GM12892 (cell line): ENCODE data around the gene FLT3.
A peak's percentile ranks its signal among the peaks of the same experiment; 100 is the strongest.

Experiments used
- DNase-seq: peaks from one replicate; pipeline ENCODE4 v3.0.0; 2011; ENCODE audit not compliant: insufficient read length
- FAIRE-seq: peaks from 2 replicates; lab custom pipeline; 2011; peaks lifted over from hg19 to GRCh38; lab: Jason Lieb, UNC
- POLR2A ChIP-seq: IDR thresholded peaks from 2 replicates; pipeline ENCODE4 v1.6.1; 2011; ENCODE audit warnings: low read depth, low read length, control low read depth
- POLR2AphosphoS5 ChIP-seq: IDR thresholded peaks from 2 replicates; pipeline ENCODE4 v1.6.1; 2011; ENCODE audit warnings: low read depth, low read length, control low read depth
- TAF1 ChIP-seq: IDR thresholded peaks from 2 replicates; pipeline ENCODE4 v1.6.1; 2011; ENCODE audit warnings: low read depth, mild to moderate bottlenecking, control low read depth, low read length, borderline replicate concordance

FLT3 gene

GRCh38 chr13:28049880-28050875 lies 50.2 kb downstream of the FLT3 start:
- FAIRE-seq: peak; percentile 89
- DNase-seq: no peak
- TF ChIP-seq TAF1 (no peak), POLR2AphosphoS5 (no peak), POLR2A (no peak)

GRCh38 chr13:28049215-28049614 lies 51.2 kb downstream of the FLT3 start:
- TF ChIP-seq POLR2AphosphoS5 (no peak), POLR2A (no peak), TAF1 (no peak)
- FAIRE-seq (peak; percentile 79), DNase-seq (no peak)

- TF ChIP-seq TAF1 (no peak), POLR2A (no peak), POLR2AphosphoS5 (no peak)
- FAIRE-seq (peak; percentile 63), DNase-seq (no peak)
Measured at GRCh38 chr13:28048768-28049167, 51.6 kb downstream of the FLT3 start.

GRCh38 chr13:28047757-28048388 lies 52.5 kb downstream of the FLT3 start:
- peak; percentile 94 for FAIRE-seq
- DNase-seq: peak; percentile 41
- TF ChIP-seq POLR2AphosphoS5 (no peak), TAF1 (no peak), POLR2A (no peak)

- FAIRE-seq (no peak), DNase-seq (no peak)
Measured at GRCh38 chr13:28046981-28047380, 53.4 kb downstream of the FLT3 start.

GRCh38 chr13:28045861-28046260 lies 54.5 kb downstream of the FLT3 start:
- TF ChIP-seq TAF1 (no peak), POLR2A (no peak), POLR2AphosphoS5 (no peak)
- FAIRE-seq (no peak), DNase-seq (no peak)

More at GRCh38 chr13:28046981-28047380, 53.4 kb downstream of the FLT3 start:
- TF ChIP-seq TAF1 (no peak), POLR2A (no peak), POLR2AphosphoS5 (no peak)

- TF ChIP-seq POLR2AphosphoS5: no peak
- TF ChIP-seq POLR2A: no peak
- TF ChIP-seq TAF1: no peak
- no peak for DNase-seq
- FAIRE-seq: peak; percentile 30
Measured at GRCh38 chr13:28044608-28045007, 55.8 kb downstream of the FLT3 start.

GRCh38 chr13:28043224-28043623 lies 57.2 kb downstream of the FLT3 start:
- no peak for DNase-seq
- no peak for FAIRE-seq
- TF ChIP-seq POLR2AphosphoS5: no peak
- no peak for TF ChIP-seq TAF1
- no peak for TF ChIP-seq POLR2A

- DNase-seq (no peak), FAIRE-seq (no peak)
- TF ChIP-seq TAF1 (no peak), POLR2A (no peak), POLR2AphosphoS5 (no peak)
Measured at GRCh38 chr13:28041501-28041900, 58.9 kb downstream of the FLT3 start.

GRCh38 chr13:28041031-28041461 lies 59.3 kb downstream of the FLT3 start:
- DNase-seq: no peak
- TF ChIP-seq POLR2AphosphoS5: no peak
- no peak for TF ChIP-seq POLR2A
- no peak for TF ChIP-seq TAF1
- FAIRE-seq: no peak

- no peak for TF ChIP-seq POLR2A
- no peak for TF ChIP-seq POLR2AphosphoS5
- TF ChIP-seq TAF1: no peak
- DNase-seq (no peak), FAIRE-seq (peak; percentile 67)
Measured at GRCh38 chr13:28037399-28037798, 63.0 kb downstream of the FLT3 start.

- TF ChIP-seq TAF1 (no peak), POLR2AphosphoS5 (no peak), POLR2A (no peak)
- DNase-seq (no peak), FAIRE-seq (peak; percentile 90)
Measured at GRCh38 chr13:28035146-28035782, 65.1 kb downstream of the FLT3 start.
